PFSK-1 (cell line): ENCODE data around the gene CPT1B.

Experiments used
- POLR2AphosphoS5 ChIP-seq: IDR thresholded peaks from 2 replicates; pipeline ENCODE4 v1.6.1; 2012; ENCODE audit warnings: low read depth, mild to moderate bottlenecking, control low read depth, low read length, moderate library complexity
- TF ChIP-seq, protein P1 (sequence below), 2 experiments: IDR thresholded peaks; 2 replicates each; pipeline versions ENCODE4 v1.6.1 to v1.8.0; 2011 to 2012; ENCODE audit warnings: low read depth in 2 of 2, low read length in 2 of 2, control low read depth in 1 of 2, inconsistent platforms in 1 of 2, mild to moderate bottlenecking in 1 of 2, moderate library complexity in 1 of 2; ENCODE audit not compliant: insufficient read depth in 1 of 2

DNA sequence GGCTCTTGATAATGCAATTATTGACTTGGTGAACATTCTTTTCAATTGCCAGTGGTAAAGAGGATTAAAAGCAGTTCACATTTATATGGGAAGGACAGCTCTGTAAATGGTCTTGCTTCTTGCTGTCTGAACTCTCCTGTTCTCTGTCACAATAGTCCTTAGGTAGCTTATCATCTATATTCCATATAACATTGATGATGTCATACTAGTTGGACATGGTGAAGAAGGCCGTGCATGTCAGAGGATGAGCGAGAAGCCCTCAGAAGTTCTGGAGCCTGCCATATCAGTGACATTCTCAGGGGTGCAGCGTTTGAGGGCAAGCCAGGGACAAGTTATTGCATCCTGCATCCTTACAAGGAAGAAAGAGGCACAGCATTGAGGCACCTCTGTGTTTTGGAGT lies 7.0 kb upstream of the CPT1B start:
- TF ChIP-seq, protein P1, sequence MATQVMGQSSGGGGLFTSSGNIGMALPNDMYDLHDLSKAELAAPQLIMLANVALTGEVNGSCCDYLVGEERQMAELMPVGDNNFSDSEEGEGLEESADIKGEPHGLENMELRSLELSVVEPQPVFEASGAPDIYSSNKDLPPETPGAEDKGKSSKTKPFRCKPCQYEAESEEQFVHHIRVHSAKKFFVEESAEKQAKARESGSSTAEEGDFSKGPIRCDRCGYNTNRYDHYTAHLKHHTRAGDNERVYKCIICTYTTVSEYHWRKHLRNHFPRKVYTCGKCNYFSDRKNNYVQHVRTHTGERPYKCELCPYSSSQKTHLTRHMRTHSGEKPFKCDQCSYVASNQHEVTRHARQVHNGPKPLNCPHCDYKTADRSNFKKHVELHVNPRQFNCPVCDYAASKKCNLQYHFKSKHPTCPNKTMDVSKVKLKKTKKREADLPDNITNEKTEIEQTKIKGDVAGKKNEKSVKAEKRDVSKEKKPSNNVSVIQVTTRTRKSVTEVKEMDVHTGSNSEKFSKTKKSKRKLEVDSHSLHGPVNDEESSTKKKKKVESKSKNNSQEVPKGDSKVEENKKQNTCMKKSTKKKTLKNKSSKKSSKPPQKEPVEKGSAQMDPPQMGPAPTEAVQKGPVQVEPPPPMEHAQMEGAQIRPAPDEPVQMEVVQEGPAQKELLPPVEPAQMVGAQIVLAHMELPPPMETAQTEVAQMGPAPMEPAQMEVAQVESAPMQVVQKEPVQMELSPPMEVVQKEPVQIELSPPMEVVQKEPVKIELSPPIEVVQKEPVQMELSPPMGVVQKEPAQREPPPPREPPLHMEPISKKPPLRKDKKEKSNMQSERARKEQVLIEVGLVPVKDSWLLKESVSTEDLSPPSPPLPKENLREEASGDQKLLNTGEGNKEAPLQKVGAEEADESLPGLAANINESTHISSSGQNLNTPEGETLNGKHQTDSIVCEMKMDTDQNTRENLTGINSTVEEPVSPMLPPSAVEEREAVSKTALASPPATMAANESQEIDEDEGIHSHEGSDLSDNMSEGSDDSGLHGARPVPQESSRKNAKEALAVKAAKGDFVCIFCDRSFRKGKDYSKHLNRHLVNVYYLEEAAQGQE (IDR thresholded peaks at IDR 0.05; ENCODE audit: insufficient read depth in 1 of 2, low read depth in 2 of 2, low read length in 2 of 2), result no peak
- TF ChIP-seq POLR2AphosphoS5, result no peak
